GM23338 (cell line): ENCODE results near the gene PTPRN2.

Experiments used
- CREB1 ChIP-seq: fragments of 250-450 bp; sonication (Bioruptor Pico); IDR thresholded peaks from 2 replicates; pipeline ENCODE4 v1.5.0; 2020; ENCODE audit warnings: low read depth, mild to moderate bottlenecking, moderate library complexity
- EZH2 ChIP-seq: fragments of 200-600 bp; sonication (generic); IDR thresholded peaks from one replicate; pipeline ENCODE4 v1.8.0; 2017; ENCODE audit warnings: antibody characterized with exemption, mild to moderate bottlenecking, low read depth; ENCODE audit not compliant: unreplicated experiment
- EZH2phosphoT487 ChIP-seq: fragments of 200-600 bp; sonication (generic); IDR thresholded peaks from one replicate; pipeline ENCODE4 v1.8.1; 2018; ENCODE audit warnings: antibody characterized with exemption; ENCODE audit not compliant: unreplicated experiment
- POLR2AphosphoS5 ChIP-seq: IDR thresholded peaks from 2 replicates; pipeline ENCODE4 v1.6.1; 2016; ENCODE audit warnings: antibody characterized with exemption, low read depth
- REST ChIP-seq: IDR thresholded peaks from one replicate; pipeline ENCODE4 v1.6.1; 2018; ENCODE audit warnings: antibody characterized with exemption; ENCODE audit not compliant: unreplicated experiment
- TF ChIP-seq, protein P1 (sequence below), 2 experiments: fragments of 200-600 bp in 1 of 2; sonication (generic) in 1 of 2; conservative IDR thresholded peaks; 2 replicates each; pipeline versions ENCODE4 v1.5.1 to v1.6.1; 2016 to 2017; ENCODE audit warnings: antibody characterized with exemption in 2 of 2, low read depth in 2 of 2, mild to moderate bottlenecking in 2 of 2, moderate library complexity in 1 of 2

GRCh38 chr7:157811946-157812345 is 775.7 kb downstream of the PTPRN2 start:
- TF ChIP-seq, protein P1, sequence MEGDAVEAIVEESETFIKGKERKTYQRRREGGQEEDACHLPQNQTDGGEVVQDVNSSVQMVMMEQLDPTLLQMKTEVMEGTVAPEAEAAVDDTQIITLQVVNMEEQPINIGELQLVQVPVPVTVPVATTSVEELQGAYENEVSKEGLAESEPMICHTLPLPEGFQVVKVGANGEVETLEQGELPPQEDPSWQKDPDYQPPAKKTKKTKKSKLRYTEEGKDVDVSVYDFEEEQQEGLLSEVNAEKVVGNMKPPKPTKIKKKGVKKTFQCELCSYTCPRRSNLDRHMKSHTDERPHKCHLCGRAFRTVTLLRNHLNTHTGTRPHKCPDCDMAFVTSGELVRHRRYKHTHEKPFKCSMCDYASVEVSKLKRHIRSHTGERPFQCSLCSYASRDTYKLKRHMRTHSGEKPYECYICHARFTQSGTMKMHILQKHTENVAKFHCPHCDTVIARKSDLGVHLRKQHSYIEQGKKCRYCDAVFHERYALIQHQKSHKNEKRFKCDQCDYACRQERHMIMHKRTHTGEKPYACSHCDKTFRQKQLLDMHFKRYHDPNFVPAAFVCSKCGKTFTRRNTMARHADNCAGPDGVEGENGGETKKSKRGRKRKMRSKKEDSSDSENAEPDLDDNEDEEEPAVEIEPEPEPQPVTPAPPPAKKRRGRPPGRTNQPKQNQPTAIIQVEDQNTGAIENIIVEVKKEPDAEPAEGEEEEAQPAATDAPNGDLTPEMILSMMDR (conservative IDR thresholded peaks at IDR 0.05; ENCODE audit: low read depth in 2 of 2), result no peak
- TF ChIP-seq EZH2, result no peak
- TF ChIP-seq CREB1 (CRISPR knock-in tag), result no peak
- no peak for TF ChIP-seq POLR2AphosphoS5
- no peak for TF ChIP-seq REST
- TF ChIP-seq EZH2phosphoT487, result no peak
